NCI-H69 (cell line): ENCODE data around the gene ZNF358.
A peak's percentile ranks its signal among the peaks of the same experiment; 100 is the strongest.

Source experiments
- DNase-seq: peaks from one replicate; lab custom pipeline; 2025; lab: John Stamatoyannopoulos, UW

ZNF358 gene

DNA sequence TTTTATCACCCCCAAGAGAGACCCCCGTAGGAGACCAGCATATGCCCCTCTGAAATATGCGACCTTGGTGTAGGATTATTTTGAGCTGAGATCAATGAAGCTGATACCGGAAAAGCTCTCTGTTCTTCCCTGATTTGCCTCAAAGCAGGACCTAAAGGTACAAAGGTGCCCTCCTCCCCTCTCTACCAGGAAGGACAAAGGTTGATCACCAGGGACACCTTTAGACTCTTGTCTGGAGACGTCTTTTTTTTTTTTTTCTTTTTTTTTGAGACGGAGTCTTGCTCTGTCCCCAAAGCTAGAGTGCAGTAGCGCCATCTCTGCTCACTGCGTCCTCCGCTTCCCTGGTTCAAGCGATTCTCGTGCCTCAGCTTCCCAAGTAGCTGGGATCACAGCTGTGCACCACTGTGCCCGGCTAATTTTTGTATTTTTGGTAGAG, 26.3 kb upstream of the ZNF358 start:
- no peak for DNase-seq

DNA sequence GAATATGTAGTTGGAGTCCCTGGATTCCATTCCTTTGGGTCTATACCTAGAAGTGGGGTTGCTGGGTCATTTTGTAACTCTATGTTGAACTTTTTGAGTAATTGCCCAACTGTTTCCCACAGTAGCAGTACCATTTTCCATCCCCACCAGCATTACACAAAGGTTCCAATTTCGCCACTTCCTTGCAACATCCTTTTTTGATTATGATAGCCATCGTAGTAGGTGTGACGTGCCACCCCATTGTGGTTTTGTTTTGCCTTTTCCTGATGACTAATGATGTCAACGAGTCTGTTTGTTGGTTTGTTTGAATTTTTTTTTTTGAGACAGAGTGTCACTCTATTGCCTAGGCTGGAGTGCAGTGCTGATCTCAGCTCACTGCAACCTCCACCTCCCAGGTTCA, 23.8 kb upstream of the ZNF358 start:
- no peak for DNase-seq

DNA sequence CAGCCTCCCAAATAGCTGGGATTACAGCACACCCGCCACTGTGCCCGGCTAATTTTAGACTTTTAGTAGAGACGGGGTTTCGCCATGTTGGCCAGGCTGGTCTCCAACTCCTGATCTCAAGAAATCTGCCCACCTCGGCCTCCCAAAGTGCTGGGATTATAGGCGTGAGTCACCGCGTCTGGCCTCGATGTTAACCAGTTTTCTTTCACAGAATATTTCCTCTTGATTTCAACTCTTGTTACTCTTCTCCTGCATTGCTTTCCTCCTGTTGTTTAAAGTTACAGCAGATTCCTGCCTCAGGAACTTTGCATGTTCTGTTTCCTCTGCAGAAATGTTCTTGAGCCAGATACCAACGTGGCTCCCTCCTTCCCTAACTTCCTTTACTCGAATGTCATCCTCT, 23.3 kb upstream of the ZNF358 start:
- no peak for DNase-seq

DNA sequence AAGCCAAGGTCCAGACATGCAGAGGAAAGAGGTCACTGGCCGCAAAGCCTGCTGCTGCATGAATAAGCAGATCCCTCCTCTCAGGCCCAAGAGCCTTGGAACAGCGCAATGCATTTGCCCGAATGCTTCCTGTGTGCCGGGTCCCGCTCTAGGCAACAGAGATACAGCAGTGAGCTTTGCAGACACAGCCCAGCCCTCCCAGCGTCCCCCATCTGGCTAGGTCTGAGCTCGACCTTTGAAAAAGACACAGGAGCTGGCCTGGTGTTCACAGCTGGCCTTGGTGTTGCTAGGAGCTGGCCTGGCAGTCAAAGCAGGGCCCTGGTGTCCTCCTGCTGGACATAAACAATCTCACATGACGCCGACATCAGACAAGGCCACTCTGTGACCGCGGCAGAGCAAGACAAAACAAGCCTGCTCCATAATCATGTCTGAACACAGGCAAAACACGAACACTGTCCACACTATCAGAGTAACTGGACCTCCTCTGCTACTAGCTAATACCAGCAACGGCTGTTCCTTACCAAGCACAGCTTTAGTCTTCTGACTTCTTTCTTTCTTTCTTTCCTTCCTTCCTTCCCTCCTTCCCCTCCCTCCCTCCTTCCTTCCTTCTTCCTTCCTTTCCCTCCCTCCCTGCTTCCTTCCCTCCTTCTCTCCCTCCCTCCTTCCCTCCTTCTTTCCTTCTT, 21.3 kb upstream of the ZNF358 start:
- no peak for DNase-seq

DNA sequence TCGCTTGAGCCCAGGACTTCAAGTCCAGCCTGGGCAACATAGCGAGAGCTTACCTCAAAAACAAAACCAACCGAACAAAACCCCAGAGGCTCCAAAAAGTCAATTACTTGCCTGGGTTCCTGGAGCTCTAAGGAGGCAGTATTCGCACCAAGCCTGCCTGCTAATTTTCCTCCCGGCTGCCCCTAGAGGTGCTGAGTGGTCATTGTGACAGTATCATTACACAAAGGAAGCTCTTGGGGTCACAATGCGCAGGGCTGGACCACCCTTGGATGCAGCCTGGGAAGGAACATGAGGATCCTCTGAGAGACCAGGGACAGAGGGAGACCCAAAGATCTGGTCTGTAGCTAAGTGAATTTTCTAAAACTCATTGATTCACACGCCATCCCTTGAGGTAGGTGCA, 18.6 kb upstream of the ZNF358 start:
- DNase-seq, result peak; percentile 40

DNA sequence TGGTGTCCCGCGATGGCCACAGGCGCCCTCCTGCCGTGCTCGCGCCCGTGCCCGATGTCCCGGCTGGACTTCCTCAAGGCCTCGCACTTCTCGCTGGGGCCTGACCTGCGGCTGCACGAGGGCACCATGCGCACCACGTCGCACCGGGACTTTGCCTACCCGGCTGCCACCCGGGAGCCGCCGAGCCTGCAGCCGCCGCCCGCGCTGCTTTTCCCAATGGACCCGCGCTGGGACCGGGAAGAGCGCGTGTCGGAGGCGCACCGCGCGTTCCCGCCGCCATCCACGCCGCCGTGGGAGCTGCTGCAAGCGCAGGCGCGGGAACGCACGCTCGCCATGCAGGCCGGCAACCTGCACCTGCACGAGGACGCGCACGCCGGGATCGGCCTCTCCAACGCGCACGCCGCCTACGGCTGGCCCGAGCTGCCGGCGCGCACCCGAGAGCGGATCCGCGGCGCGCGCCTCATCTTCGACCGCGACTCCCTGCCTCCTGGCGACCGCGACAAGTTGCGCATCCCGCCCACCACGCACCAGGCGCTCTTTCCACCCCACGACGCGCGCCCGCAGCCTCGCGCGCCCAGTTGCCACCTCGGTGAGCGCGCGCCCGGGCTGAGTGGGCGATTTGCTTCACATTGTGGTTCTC, 15.0 kb upstream of the ZNF358 start:
- DNase-seq, result peak; percentile 94

DNA sequence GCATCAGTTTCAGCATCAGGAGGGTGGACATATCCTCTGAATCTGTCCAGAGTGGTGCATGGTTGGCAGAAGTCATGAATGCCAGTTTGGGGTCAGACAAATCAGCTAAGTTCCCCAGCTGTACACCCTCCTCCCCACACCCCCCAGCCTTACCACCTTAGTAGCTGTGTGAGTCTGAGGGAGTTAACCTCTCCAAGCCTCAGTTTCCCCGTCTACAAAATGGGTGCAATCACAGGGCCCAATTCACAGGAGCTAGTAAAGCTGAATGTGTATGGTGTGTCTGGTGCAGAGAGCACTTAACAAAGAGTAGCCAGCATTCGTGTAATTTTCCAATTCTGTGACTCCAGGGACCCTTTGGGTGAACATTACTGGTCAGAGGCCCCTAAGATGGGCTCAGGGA, 13.4 kb upstream of the ZNF358 start:
- DNase-seq, result no peak

DNA sequence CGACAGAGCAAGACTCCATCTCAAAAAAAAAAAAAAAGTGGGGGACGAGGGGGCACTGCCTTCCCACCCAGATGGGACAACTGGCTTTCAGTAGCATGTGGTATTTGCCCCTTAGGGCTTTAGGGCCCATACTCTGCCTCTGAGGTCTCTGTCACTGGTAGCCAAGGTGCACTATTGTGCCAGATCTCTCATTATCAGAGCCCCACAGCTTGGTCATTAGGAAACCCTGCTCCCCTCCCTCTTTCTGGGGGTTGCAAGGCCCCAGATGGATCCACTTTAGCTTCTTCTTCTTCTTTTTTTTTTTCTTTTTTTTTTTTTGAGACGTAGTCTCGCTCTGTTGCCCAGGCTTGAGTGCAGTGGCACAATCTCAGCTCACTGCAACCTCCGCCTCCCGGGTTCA, 11.2 kb upstream of the ZNF358 start:
- DNase-seq, result no peak

DNA sequence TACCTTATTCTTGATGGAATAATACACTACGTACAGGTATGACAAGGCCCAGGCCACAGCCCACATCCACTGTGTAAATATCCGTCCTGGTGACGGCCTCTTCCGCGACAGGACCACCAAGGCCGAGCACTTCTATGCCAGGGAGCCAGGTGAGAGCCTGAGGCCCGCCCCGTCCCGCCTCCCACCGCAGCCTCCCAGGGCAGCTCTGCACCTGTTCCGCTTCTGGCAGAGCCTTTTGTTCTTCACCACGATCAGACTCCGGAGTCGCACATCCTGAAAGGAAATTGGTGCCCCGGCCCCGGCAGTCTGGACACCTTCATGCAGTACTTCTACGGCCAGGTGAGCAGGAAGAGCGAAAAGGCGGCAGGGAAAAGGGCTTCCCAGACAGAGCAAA, 10.6 kb upstream of the ZNF358 start:
- DNase-seq, result peak; percentile 65

DNA sequence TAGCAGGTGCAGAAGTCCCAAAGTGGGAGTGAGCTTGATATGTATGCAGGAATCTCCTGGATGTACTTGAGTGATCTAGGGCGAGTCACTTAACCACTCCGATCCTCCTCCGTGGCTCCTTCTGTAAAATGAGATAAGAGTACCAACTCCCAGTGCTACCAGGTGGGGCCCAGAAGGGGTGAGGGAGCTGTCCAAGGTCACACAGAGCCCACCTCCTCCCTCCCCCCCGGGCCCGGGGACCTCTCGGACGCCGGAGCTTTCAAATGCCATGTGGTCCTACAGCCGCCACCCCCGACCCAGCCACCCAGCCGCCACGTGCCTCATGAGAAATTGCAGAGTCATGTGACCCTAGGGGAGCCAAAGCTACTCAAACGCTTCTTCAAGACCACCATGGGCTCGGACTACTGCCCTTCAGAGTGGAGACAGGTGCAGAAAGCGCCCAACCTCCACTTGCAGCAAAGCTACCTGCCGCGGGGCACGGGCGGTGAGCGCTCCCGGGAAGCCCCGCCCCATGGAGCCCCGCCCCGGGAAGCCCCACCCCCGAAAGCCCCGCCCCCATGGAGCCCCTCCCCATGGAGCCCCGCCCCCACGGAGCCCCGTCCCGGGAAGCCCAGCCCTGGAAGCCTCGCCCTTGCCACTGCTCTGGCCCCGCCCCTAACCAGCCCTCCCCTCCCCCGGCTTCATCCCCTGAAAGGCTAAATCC, 10.1 kb upstream of the ZNF358 start:
- peak; percentile 83 for DNase-seq

DNA sequence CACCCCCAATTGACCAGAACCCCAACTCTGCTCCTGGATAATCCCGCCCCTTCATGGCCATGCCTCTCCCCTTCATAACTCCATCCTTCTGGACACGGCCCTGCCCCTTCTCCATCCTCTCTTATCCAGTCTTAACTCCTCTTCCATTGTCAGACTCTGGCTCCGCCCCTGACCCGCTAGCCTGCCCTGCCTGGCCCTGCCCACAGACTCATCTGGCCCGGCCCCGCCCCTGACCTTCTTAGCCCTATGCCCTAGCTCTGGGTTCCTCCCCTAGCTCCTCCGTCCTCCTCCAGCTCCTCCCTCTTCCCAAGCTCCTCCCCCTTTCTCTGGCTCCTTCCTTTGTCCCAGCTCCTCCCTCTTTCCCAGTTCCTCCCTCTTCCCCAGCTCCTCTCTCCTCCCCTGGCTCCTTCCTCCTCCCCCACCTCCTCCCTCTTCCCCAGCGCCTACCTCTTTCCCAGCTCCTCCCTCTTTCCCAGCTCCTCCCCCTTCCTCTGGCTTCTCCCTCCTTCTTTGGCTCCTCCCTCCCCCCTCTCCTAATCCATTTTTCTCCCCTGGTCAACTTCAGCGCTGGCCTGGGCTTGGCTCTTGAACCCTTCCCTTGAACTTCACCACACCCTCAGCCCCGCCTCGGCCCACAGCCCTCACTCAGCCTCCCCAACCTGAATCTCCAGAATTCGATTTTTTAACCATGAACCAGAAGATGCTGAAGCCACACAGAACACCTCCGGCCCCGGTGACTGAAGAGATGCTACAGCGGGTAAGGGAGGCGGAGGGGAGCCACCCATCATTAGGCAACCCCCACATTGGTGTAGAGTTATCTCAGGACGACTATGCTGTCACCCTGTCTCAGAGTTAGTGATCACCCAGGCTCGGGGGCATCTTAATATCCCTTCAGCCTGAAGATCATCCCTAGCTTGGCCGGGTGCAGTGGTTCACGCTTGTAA, 9.2 kb upstream of the ZNF358 start:
- DNase-seq, result peak; percentile 87

DNA sequence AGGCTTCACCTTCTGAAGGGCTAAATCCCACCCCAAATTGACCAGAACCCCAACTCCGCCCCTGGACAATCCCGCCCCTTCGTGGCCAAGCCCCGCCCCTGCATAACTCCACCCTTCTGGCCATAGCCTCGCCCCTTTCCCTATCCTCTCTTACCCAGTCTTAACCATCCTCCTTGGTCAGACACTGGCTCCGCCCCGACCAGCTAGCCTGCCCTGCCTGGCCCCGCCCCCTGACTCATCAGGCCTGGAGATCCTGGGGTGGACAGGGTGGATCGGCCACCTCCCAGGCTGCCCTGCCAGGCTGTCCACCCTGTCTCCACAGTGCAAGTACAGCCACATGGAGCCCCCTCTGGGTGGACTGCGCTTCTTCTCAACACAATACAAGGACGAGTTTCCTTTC, 8.0 kb upstream of the ZNF358 start:
- DNase-seq, result peak; percentile 68

DNA sequence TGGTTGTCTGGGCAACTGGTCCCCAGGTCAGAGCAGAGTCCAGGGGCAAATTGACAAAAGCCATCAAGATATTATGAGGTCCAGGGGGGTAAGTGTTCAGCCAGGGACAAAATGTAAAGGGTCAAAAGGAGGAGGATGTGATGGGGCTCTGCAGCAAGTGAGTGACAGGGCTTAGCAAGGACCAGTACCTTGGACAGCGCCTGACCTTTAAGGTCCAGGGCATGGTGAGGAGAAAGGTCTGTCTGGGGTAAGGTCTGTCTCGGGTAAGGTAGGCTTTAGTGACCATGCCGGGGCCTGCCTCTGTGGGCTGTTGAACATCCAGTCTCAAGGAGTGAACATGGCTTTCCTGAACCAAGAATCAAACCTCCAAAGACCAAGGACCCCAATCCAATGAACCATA, 6.3 kb upstream of the ZNF358 start:
- DNase-seq, result no peak

DNA sequence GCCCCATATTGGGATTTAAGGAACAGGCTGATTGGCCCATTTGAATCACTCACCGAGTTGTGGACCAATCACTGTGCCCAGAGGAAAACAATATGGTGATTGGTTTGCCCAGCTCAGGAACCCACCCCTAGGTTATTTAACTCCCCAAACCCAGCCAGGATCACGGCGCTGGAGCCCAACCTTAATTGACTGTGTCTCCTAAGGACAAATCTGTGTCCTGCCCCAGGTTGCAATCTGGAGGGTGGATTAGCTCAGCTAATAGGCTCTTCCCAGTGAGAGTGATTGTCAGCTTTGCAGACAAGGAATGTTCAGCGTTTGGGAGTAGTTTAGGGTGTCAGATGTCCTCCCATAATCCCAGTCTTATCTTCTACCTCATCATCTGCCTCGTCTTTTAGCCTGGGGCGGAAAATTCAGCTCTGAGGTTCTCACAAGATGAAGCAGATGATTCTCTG, 3.5 kb upstream of the ZNF358 start:
- peak; percentile 48 for DNase-seq

DNA sequence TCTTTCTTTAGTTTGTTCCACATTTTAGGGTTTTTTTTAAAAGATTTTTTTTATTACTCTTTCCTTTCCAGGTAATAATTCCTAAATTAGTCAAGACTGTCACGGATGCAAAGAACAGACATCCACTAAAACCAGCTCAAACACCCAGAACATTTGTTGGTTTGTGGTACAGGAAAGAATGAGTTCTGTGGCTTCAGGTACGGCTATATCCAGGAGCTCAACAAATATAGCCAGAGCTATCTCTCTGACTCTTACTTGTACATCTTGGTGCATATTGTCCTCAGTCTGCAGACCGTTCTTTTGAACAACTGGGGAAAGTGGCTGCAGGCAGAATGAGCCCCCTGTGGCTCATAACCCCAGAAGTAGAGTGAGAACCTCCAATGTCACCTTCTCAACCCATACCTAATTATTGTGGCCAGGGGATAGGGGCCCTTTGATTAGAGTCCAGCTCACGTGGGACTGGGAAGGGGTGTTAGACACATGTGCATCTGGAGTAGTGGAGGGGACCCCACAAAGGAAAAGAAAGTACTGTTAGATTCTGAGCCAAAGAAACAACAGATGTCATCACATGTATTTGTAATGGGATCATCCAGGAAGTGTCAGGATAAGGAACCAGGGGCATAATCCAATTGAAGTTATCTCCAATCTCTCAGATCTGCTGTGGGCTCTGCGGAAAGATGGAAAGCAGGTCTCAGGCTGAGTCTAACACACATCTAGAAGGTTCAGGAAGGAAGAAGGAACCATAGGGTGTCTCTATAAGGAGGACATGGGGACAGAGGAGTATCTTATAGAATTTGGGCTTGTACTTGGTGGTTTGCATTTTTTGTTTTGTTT, 1.9 kb upstream of the ZNF358 start:
- no peak for DNase-seq

DNA sequence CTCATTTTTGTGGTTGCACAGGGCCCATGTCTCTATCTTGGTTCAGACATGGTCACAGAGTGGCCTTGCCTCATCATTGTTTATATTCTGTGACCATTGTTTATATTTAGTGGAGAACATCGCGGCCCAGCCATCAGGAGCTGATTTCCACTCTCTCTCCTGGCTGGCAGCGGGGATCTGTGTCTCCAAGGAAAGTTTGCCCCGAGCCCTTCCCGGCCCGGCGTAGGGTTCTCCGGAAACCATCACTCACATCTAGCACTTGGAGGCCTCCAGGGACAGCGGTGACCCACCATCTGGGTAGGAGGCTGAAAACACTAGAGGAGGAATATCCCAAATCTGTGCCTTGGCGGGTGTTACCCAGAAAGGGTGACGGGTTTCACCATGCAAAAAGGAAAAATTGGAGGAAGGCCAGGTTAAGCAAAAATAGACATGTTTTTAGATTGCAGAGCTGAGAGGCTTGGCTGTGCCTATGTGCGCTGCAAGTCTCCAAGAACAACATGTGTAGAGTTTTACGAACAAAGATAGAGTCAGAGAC, 726 bp upstream of the ZNF358 start:
- DNase-seq, result no peak

DNA sequence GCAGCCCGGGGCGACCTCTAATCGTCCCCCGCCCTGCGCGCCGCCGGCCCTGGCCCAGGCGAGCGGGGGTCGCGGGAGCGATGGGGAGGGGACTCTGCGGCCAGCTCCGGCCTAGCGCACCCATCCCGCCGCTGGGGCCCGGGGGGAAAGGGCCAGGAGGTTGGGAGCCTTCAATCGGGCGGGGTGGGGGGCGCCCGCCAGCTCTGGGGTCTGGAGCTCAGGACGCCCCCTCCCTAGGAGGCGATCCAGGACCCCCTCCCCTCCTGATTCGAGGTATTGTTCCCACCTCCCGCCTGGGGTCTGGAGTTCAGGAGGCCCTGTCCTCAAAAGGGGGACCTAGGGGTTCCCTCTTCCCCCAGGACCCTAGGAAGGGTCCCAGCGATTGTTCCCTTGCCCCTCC, 430 bp downstream of the ZNF358 start:
- DNase-seq, result peak; percentile 41

DNA sequence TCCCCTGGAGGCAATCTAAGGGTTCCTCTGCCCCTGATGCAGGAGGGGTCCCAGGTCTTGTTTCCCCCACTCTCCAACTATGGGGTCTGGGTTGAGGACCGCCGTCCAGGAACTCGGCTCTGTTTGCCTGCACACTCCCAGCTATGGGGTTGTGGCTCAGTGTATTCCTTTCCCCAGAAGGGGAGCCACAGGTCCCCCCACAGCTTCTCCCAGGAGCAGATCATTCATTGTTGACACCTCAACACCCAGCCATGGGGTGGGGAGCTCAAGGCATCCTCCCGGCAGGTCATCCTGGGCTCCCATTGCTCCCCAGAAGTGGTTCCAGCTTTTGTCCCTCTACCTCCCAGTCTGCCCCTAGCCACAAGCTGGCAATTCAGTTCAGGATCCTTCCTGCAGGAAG, 975 bp downstream of the ZNF358 start:
- no peak for DNase-seq

DNA sequence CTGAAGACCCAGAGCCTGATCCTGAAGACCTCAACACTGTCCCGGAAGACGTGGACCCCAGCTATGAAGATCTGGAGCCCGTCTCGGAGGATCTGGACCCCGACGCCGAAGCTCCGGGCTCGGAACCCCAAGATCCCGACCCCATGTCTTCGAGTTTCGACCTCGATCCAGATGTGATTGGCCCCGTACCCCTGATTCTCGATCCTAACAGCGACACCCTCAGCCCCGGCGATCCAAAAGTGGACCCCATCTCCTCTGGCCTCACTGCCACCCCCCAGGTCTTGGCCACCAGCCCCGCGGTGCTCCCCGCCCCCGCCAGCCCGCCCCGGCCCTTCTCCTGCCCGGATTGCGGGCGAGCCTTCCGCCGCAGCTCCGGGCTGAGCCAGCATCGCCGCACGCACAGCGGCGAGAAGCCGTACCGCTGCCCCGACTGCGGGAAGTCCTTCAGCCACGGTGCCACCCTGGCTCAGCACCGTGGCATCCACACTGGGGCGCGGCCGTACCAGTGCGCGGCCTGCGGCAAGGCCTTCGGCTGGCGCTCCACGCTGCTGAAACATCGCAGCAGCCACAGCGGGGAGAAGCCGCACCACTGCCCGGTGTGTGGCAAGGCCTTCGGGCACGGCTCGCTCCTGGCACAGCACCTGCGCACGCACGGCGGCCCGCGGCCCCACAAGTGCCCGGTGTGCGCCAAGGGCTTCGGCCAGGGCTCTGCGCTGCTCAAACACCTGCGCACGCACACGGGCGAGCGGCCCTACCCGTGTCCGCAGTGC, 3.6 kb downstream of the ZNF358 start:
- no peak for DNase-seq
